RWPE2 (cell line): ENCODE measurements around the gene EPHB4.

Experiments
- ATAC-seq: fragments of 200-7000 bp; cut with Tn5 transposase; 3 replicates; pipeline ENCODE4 v1.9.1; 2021; ENCODE audit warnings: low read depth
- DNase-seq: peaks from one replicate; pipeline ENCODE4 v3.0.0-alpha.2; 2020; ENCODE audit warnings: low spot score
- H3K27ac ChIP-seq: fragments of 450-650 bp; 2 replicates; pipeline ENCODE4 v1.5.1; 2017; ENCODE audit warnings: mild to moderate bottlenecking; ENCODE audit not compliant: poor library complexity, severe bottlenecking
- H3K27me3 ChIP-seq: fragments of 250-450 bp; sonication (Bioruptor Pico); 2 replicates; pipeline ENCODE4 v1.5.1; 2021; ENCODE audit warnings: mild to moderate bottlenecking, moderate library complexity; ENCODE audit not compliant: insufficient read depth, poor library complexity, severe bottlenecking
- H3K36me3 ChIP-seq: fragments of 250-450 bp; sonication (Bioruptor Pico); 2 replicates; pipeline ENCODE4 v1.5.1; 2020; ENCODE audit warnings: low read depth, mild to moderate bottlenecking, moderate library complexity
- H3K4me1 ChIP-seq: fragments of 250-450 bp; sonication (Bioruptor Pico); 2 replicates; pipeline ENCODE4 v1.5.1; 2021; ENCODE audit warnings: mild to moderate bottlenecking, moderate library complexity; ENCODE audit not compliant: insufficient read depth, poor library complexity, severe bottlenecking
- H3K4me3 ChIP-seq: fragments of 250-450 bp; sonication (Bioruptor Pico); 2 replicates; pipeline ENCODE4 v1.5.1; 2021; ENCODE audit warnings: mild to moderate bottlenecking, moderate library complexity; ENCODE audit not compliant: severe bottlenecking
- H3K9me3 ChIP-seq: fragments of 250-450 bp; sonication (Bioruptor Pico); 2 replicates; pipeline ENCODE4 v1.5.1; 2021; ENCODE audit warnings: mild to moderate bottlenecking, moderate library complexity; ENCODE audit not compliant: severe bottlenecking
- TF ChIP-seq, protein P1 (sequence below): fragments of 450-650 bp; IDR thresholded peaks from one replicate; pipeline ENCODE4 v1.5.1; 2017; ENCODE audit warnings: mild to moderate bottlenecking, moderate library complexity; ENCODE audit not compliant: poor library complexity, severe bottlenecking

The EPHB4 gene

GRCh38 chr7:100865938-100866728 is 38.8 kb upstream of the EPHB4 start:
- TF ChIP-seq, protein P1, sequence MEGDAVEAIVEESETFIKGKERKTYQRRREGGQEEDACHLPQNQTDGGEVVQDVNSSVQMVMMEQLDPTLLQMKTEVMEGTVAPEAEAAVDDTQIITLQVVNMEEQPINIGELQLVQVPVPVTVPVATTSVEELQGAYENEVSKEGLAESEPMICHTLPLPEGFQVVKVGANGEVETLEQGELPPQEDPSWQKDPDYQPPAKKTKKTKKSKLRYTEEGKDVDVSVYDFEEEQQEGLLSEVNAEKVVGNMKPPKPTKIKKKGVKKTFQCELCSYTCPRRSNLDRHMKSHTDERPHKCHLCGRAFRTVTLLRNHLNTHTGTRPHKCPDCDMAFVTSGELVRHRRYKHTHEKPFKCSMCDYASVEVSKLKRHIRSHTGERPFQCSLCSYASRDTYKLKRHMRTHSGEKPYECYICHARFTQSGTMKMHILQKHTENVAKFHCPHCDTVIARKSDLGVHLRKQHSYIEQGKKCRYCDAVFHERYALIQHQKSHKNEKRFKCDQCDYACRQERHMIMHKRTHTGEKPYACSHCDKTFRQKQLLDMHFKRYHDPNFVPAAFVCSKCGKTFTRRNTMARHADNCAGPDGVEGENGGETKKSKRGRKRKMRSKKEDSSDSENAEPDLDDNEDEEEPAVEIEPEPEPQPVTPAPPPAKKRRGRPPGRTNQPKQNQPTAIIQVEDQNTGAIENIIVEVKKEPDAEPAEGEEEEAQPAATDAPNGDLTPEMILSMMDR = no peak
- ATAC-seq = peak; percentile 54

DNA sequence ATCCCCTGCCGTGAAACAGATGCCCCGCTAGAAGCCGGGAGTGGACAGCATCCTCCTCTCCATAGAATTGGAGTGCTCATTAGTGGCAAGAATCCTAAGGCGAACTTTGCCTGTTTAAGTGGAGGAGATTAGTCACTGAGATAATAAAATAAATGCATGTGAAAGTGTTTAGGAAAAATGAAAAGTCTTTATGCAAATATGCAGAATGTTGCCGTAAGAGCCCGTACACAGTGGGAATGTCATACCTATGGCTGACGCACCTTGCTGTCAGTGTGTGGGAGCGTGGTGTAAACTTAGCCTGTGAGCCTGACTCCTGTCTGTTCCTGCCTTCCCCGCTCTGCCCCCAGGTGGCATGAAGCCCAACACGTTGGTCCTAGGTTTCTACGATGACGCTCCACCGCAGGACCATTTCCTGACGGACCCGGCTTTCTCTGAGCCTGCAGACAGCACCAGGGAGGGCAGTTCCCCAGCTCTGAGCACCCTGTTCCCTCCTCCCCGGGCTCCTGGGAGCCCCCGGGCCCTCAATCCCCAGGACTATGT is 38.1 kb upstream of the EPHB4 start:
- H3K27ac ChIP-seq = peak overlapping the region; percentile 98
- H3K27me3 ChIP-seq = no peaks in the 10 kb centered on the region
- H3K36me3 ChIP-seq = peaks cover 32% of the 10 kb centered on the region
- DNase-seq = peak; percentile 95
- peak; percentile 82 for ATAC-seq
- H3K9me3 ChIP-seq = no peaks in the 10 kb centered on the region
- TF ChIP-seq, protein P1 = peak; percentile 49
- peaks cover 18% of the 10 kb centered on the region for H3K4me1 ChIP-seq
- H3K4me3 ChIP-seq = peak overlapping the region; percentile 83

More at GRCh38 chr7:100865938-100866728, 38.8 kb upstream of the EPHB4 start:
- Histone ChIP-seq H3K9me3 (no peaks in the 10 kb centered on the region), H3K4me1 (peaks cover 18% of the 10 kb centered on the region), H3K36me3 (peaks cover 34% of the 10 kb centered on the region), H3K4me3 (peak overlapping the region; percentile 83), H3K27ac (peak overlapping the region; percentile 98), H3K27me3 (no peaks in the 10 kb centered on the region)
- DNase-seq = peak; percentile 85

DNA sequence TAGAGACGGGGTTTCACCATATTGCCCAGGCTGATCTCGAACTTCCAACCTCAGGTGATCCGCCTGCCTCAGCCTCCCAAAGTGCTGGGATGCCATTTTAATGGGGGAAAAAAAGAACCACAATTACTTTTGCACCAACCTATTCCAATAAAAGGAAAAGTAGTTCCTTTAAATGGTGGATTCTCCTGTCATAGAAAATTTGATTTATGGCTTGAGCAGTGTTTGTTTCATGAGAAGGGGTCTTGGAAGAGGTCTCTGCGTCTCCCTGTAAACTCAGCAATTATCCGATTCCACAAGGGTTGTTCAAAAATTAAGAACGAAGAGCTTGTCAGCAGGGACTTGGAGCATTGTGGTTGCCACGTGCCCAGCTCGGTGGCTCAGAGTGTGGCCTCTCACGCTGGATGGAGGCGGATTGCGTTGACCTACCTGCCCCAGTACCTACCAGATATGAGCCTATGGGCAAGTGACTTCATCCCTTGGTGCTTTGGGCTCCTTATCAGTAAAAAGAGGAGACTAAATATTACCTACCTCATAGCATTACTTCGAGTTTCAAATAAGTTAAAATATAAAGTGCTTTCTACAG is 37.0 kb upstream of the EPHB4 start:
- H3K27ac ChIP-seq = peak overlapping the region; percentile 98
- H3K27me3 ChIP-seq = no peaks in the 10 kb centered on the region
- ATAC-seq (no peak), DNase-seq (peak; percentile 19)
- H3K4me1 ChIP-seq = peaks cover 18% of the 10 kb centered on the region
- TF ChIP-seq, protein P1 = no peak
- no peaks in the 10 kb centered on the region for H3K9me3 ChIP-seq
- H3K4me3 ChIP-seq = no peak overlapping the region
- H3K36me3 ChIP-seq = peaks cover 24% of the 10 kb centered on the region

- H3K27ac ChIP-seq = no peak overlapping the region
- no peak overlapping the region for H3K4me3 ChIP-seq
- peaks cover 13% of the 10 kb centered on the region for H3K4me1 ChIP-seq
- no peak for ATAC-seq
- TF ChIP-seq, protein P1 = no peak
- H3K36me3 ChIP-seq = peaks cover 15% of the 10 kb centered on the region
- H3K27me3 ChIP-seq = no peaks in the 10 kb centered on the region
- no peaks in the 10 kb centered on the region for H3K9me3 ChIP-seq
- peak; percentile 30 for DNase-seq
Observed at GRCh38 chr7:100863406-100863950, 36.2 kb upstream of the EPHB4 start.
